C4-2B (cell line): ENCODE data around the gene UBA3.

Experiments
- H3K27ac ChIP-seq: fragments of 450-650 bp; 2 replicates; pipeline ENCODE4 v1.5.1; 2017
- ZFX ChIP-seq: fragments of 450-650 bp; IDR thresholded peaks from 2 replicates; pipeline ENCODE4 v1.6.1; 2017
- TF ChIP-seq, protein P1 (sequence below): fragments of 450-650 bp; conservative IDR thresholded peaks from 2 replicates; pipeline ENCODE4 v1.5.1; 2017; ENCODE audit warnings: mild to moderate bottlenecking

The UBA3 gene

DNA sequence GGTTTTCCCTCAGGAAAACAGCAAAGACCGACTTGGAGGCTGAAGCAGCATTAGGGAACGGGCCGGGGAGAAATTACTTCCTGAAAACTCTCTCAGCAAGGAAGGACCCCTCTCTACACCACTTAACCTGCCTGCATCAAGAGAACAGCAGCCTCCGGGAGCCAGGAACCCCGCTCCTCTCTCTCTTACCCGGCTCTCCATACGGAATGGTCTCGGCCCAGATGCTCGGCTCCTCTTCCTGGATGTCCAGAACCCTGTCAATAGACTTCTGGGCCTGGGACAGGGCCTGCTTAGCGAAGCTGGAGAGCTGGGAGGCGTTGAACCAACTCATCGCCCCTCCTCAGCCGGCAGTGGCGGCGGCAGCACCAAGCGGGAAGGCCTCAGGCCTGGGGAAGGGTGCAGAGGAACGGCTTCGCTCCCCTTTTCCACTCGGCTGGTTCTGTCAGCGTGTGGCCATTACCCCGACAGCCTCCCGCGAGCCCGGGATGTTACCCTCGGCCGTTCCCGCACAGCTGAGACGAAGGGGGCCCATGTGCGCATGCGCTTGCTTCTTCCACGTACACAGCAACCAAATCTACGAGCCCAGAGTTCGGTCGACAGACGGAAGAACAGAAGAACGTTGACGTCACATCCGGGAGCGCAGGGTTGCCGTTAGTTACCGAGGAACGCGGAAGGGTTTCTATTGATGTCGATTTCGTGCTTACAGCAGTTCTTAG lies 28.3 kb downstream of the UBA3 start, which contains the start of gene TMF1:
TSS of gene TMF1 (minus strand) at position 578 of the 716 bp plus-strand sequence. CDS start at position 331, 247 bp downstream.
- peak within 1 kb of the TSS; percentile 80 for H3K27ac ChIP-seq
- TF ChIP-seq, protein P1, sequence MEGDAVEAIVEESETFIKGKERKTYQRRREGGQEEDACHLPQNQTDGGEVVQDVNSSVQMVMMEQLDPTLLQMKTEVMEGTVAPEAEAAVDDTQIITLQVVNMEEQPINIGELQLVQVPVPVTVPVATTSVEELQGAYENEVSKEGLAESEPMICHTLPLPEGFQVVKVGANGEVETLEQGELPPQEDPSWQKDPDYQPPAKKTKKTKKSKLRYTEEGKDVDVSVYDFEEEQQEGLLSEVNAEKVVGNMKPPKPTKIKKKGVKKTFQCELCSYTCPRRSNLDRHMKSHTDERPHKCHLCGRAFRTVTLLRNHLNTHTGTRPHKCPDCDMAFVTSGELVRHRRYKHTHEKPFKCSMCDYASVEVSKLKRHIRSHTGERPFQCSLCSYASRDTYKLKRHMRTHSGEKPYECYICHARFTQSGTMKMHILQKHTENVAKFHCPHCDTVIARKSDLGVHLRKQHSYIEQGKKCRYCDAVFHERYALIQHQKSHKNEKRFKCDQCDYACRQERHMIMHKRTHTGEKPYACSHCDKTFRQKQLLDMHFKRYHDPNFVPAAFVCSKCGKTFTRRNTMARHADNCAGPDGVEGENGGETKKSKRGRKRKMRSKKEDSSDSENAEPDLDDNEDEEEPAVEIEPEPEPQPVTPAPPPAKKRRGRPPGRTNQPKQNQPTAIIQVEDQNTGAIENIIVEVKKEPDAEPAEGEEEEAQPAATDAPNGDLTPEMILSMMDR, result no peak
- TF ChIP-seq ZFX, result peak; percentile 83

DNA sequence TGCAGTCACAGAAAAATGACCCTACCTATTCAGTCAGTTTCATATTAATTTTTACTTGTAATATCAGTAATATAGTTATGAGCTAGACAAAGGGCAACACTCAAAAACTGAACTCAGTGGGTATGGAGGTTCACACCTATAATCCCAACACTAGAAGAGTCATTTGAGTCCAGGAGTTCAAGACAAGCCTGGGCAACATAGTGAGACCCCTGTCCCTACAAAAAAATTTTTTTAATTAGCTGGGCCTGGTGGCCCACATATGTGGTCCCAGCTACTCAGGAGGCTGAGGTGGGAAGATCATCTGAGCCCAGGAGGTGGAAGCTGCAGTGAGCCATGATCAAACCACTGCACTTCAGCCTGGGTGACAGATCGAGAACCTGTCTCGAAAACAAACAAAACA lies 31.2 kb downstream of the UBA3 start:
- TF ChIP-seq, protein P1, result no peak
- no peak for TF ChIP-seq ZFX
- no peak overlapping the region for H3K27ac ChIP-seq

DNA sequence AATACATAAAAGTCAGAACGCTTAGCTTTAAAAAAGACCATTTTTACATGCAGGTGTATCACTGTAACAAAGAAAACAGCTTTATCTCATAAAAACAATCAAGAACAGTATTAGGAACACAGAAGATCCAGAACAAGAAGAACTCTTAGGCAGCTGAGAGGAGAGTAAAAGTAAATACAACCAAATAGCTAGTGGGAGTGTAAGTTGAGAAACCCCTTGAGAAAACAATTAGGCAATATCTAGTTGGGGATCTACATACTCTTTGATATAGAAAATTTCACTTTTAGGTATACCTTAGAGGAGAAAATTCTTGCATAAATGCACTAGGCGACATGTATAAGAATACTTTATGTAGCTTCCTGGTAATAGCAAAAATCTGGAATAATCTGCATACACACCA lies 35.6 kb downstream of the UBA3 start:
- no peak for TF ChIP-seq ZFX
- TF ChIP-seq, protein P1, result no peak
- H3K27ac ChIP-seq, result no peak overlapping the region

DNA sequence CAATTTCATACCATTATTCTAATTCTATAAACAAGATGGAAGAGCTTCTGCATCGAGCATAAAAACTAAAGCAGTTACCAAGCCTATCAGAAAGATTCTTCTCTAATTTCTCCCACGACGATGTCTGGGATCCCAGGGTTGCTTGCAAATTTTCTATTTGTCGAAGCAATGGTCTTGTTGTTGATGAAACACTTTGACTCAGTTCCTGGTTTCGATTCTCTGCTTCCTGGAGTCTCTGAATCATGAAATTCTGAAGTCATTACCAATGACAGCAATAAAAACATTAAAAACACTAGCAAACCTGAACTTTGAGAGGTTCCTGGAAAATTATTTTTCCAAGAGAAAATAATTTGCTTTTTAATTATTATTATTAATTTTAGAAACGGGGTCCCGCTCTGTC lies 46.7 kb downstream of the UBA3 start:
- TF ChIP-seq, protein P1, result no peak
- TF ChIP-seq ZFX, result no peak
- no peak overlapping the region for H3K27ac ChIP-seq

DNA sequence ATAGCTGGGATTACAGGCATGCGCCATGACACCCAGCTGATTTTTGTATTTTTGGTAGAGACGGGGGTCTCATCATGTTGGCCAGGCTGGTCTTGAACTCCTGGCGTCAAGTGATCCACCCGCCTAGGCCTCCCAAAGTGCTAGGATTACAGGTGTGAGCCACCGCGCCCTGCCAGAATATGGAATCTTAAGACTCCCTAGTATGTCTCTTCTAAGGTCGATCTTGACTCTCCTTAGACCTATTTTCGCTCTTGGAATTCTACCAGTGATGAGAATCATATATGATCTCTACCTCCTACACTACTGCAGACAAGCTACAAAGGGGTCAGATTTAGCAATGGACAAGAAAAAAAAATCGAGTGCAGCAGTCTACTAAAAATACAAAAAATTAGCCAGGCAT lies 47.4 kb downstream of the UBA3 start:
- H3K27ac ChIP-seq, result no peak overlapping the region
- TF ChIP-seq ZFX, result no peak
- TF ChIP-seq, protein P1, result no peak

DNA sequence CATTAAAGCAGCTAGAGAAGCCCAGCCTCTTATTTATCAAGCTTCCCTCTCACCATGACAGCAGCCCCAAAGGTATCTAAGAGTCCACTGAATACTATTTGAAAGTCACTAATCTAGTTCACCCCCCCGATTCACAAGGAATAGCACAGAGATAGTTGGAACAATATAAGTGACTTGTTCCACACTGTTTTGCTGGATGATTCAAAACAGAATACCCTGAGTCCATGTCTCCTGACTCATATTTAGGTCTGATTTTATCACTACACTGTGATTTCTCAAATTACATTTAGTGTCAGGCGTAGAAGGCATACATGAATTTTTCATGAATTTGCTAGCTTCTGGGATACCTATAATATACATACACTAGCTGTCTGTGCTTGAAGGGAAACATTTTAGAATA lies 48.0 kb downstream of the UBA3 start:
- H3K27ac ChIP-seq, result no peak overlapping the region

DNA sequence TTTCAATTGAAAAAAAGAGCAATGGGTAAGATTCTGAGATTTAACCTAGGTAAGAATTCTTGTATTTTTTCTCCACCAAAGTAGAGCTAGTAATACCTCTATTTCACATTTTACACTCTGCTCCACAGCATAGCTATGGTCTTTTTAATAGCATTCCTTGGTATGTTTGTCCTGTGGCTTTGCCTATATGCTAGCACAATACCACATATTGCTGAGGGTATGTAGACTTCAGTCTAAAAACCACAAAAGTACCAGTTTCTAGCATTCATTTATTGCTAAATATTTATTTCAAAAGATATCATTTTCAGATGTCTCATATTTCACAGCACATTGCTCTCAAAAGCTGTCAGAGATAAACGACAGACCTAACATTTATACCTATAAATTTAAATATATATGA lies 48.5 kb downstream of the UBA3 start:
- TF ChIP-seq, protein P1, result no peak
- no peak for TF ChIP-seq ZFX
- H3K27ac ChIP-seq, result no peak overlapping the region

More for the DNA sequence above, 48.0 kb downstream of the UBA3 start:
- TF ChIP-seq, protein P1, result no peak
- no peak for TF ChIP-seq ZFX
